HG03066 (cell line): Measurements from ENCODE around the gene UTS2R.
"Not testable (repeated sequence)": the region's sequence is repeated elsewhere in the genome, so short reads cannot be mapped to it uniquely, and the experiment has no call there.

Experiments
- ATAC-seq: cut with Tn5 transposase; IDR thresholded peaks from one replicate; pipeline ENCODE4 v1.9.1; 2021; ENCODE audit warnings: low read depth; ENCODE audit not compliant: unreplicated experiment

UTS2R gene

GRCh38 chr17:82373072-82373452 is 1.5 kb downstream of the UTS2R start:
- not testable (repeated sequence) for ATAC-seq

GRCh38 chr17:82373731-82374625 is 2.4 kb downstream of the UTS2R start:
- ATAC-seq = no peak

- no peak for ATAC-seq
Observed at GRCh38 chr17:82374626-82375331, 3.2 kb downstream of the UTS2R start.

GRCh38 chr17:82375359-82376041 is 3.9 kb downstream of the UTS2R start:
- no peak for ATAC-seq

GRCh38 chr17:82376042-82376730 is 4.6 kb downstream of the UTS2R start:
- ATAC-seq = no peak

- not testable (repeated sequence) for ATAC-seq
Observed at GRCh38 chr17:82377294-82377693, 5.7 kb downstream of the UTS2R start.

GRCh38 chr17:82377924-82378740 is 6.6 kb downstream of the UTS2R start:
- no peak for ATAC-seq

GRCh38 chr17:82378741-82379021 is 7.1 kb downstream of the UTS2R start:
- ATAC-seq = no peak

- no peak for ATAC-seq
Observed at GRCh38 chr17:82380860-82381702, 9.5 kb downstream of the UTS2R start.

- not testable (repeated sequence) for ATAC-seq
Observed at GRCh38 chr17:82381703-82382009, 10.1 kb downstream of the UTS2R start.

- not testable (repeated sequence) for ATAC-seq
Observed at GRCh38 chr17:82382220-82382932, 10.8 kb downstream of the UTS2R start.

GRCh38 chr17:82382933-82383255 is 11.3 kb downstream of the UTS2R start:
- ATAC-seq = no peak

- no peak for ATAC-seq
Observed at GRCh38 chr17:82383411-82383810, 11.8 kb downstream of the UTS2R start.

GRCh38 chr17:82384051-82384729 is 12.6 kb downstream of the UTS2R start:
- no peak for ATAC-seq

GRCh38 chr17:82384730-82385481 is 13.3 kb downstream of the UTS2R start:
- no peak for ATAC-seq

GRCh38 chr17:82385559-82386254 is 14.1 kb downstream of the UTS2R start:
- no peak for ATAC-seq

GRCh38 chr17:82386255-82386831 is 14.8 kb downstream of the UTS2R start:
- ATAC-seq = no peak
